Osteoblast (primary cell): ENCODE data around the gene XAF1. TPM values are rescaled to one million over a fixed set of nuclear protein-coding genes. Genes with fewer than 3 reads are reported as not detected.

Source experiments
- DNase-seq: peaks from one replicate; pipeline ENCODE4 v3.0.0; 2011; ENCODE audit warnings: low spot score, mixed read lengths; ENCODE audit not compliant: insufficient read length; ENCODE audit errors: missing footprints
- H2AFZ ChIP-seq: 2 replicates; pipeline ENCODE4 v1.6.0; 2011; ENCODE audit warnings: mild to moderate bottlenecking, low read length
- H3K27ac ChIP-seq: 2 replicates; pipeline ENCODE4 v1.5.1; 2011; ENCODE audit warnings: mild to moderate bottlenecking, low read depth, low read length, moderate library complexity
- H3K27me3 ChIP-seq: 2 replicates; pipeline ENCODE4 v1.6.0; 2012; ENCODE audit warnings: mild to moderate bottlenecking, control low read depth, inconsistent platforms, low read length, moderate library complexity; ENCODE audit not compliant: insufficient read depth
- H3K36me3 ChIP-seq: 2 replicates; pipeline ENCODE4 v1.5.1; 2011; ENCODE audit warnings: mild to moderate bottlenecking, low read length, control low read depth, moderate library complexity; ENCODE audit not compliant: insufficient read depth
- H3K4me1 ChIP-seq: 2 replicates; pipeline ENCODE4 v1.5.1; 2011; ENCODE audit warnings: mild to moderate bottlenecking, low read length, control low read depth, moderate library complexity; ENCODE audit not compliant: insufficient read depth
- H3K4me2 ChIP-seq: 2 replicates; pipeline ENCODE4 v1.6.0; 2011; ENCODE audit warnings: mild to moderate bottlenecking, low read length; ENCODE audit not compliant: insufficient read depth
- H3K4me3 ChIP-seq: fragments of 200-600 bp; sonication (generic); 3 replicates; pipeline ENCODE4 v1.5.1; 2012; ENCODE audit warnings: mild to moderate bottlenecking, low read length, inconsistent platforms; ENCODE audit not compliant: insufficient read depth
- H3K79me2 ChIP-seq: 2 replicates; pipeline ENCODE4 v1.6.0; 2012; ENCODE audit warnings: mild to moderate bottlenecking, low read length, control low read depth, inconsistent platforms; ENCODE audit not compliant: insufficient read depth
- H3K9me3 ChIP-seq: 2 replicates; pipeline ENCODE4 v1.5.1; 2011; ENCODE audit warnings: low read depth, low read length, control low read depth
- H4K20me1 ChIP-seq: 2 replicates; pipeline ENCODE4 v1.6.0; 2012; ENCODE audit warnings: mild to moderate bottlenecking, low read length, control low read depth; ENCODE audit not compliant: insufficient read depth
- total RNA-seq: library from RNA; depleted of rRNA; stranded (reverse); fragments of >200 nt; gene quantifications from 2 replicates; pipeline ENCODE4 v1.2.3, GENCODE V29; 2012
- TF ChIP-seq, protein P1 (sequence below): IDR thresholded peaks from 2 replicates; pipeline ENCODE4 v1.5.1; 2011; ENCODE audit warnings: mild to moderate bottlenecking, low read depth, low read length, moderate library complexity; ENCODE audit errors: extremely low read depth

XAF1 gene
- total RNA-seq, 1 donor = 48.5 TPM

GRCh38 chr17:6748617-6749016 lies 7.2 kb upstream of the XAF1 start:
- no peak overlapping the region for H3K4me2 ChIP-seq
- TF ChIP-seq, protein P1, sequence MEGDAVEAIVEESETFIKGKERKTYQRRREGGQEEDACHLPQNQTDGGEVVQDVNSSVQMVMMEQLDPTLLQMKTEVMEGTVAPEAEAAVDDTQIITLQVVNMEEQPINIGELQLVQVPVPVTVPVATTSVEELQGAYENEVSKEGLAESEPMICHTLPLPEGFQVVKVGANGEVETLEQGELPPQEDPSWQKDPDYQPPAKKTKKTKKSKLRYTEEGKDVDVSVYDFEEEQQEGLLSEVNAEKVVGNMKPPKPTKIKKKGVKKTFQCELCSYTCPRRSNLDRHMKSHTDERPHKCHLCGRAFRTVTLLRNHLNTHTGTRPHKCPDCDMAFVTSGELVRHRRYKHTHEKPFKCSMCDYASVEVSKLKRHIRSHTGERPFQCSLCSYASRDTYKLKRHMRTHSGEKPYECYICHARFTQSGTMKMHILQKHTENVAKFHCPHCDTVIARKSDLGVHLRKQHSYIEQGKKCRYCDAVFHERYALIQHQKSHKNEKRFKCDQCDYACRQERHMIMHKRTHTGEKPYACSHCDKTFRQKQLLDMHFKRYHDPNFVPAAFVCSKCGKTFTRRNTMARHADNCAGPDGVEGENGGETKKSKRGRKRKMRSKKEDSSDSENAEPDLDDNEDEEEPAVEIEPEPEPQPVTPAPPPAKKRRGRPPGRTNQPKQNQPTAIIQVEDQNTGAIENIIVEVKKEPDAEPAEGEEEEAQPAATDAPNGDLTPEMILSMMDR = no peak
- peaks cover 20% of the 10 kb centered on the region for H3K4me1 ChIP-seq
- no peaks in the 10 kb centered on the region for H3K79me2 ChIP-seq
- H3K9me3 ChIP-seq = no peaks in the 10 kb centered on the region
- H3K4me3 ChIP-seq = no peak overlapping the region
- no peak overlapping the region for H3K27ac ChIP-seq
- H3K27me3 ChIP-seq = peaks cover 3% of the 10 kb centered on the region
- no peak overlapping the region for H2AFZ ChIP-seq
- no peaks in the 10 kb centered on the region for H3K36me3 ChIP-seq
- H4K20me1 ChIP-seq = no peaks in the 10 kb centered on the region
- no peak for DNase-seq

GRCh38 chr17:6749519-6749918 lies 6.3 kb upstream of the XAF1 start:
- Histone ChIP-seq H3K36me3 (no peaks in the 10 kb centered on the region), H3K27ac (no peak overlapping the region), H3K79me2 (no peaks in the 10 kb centered on the region), H3K9me3 (no peaks in the 10 kb centered on the region), H3K4me1 (peaks cover 24% of the 10 kb centered on the region), H3K4me3 (no peak overlapping the region), H2AFZ (peak overlapping the region; percentile 25), H3K4me2 (no peak overlapping the region), H4K20me1 (no peaks in the 10 kb centered on the region), H3K27me3 (peaks cover 3% of the 10 kb centered on the region)
- TF ChIP-seq, protein P1 = peak; percentile 28
- DNase-seq = no peak

- H2AFZ ChIP-seq = peak overlapping the region; percentile 75
- TF ChIP-seq, protein P1 = no peak
- H3K79me2 ChIP-seq = no peaks in the 10 kb centered on the region
- DNase-seq = peak; percentile 95
- H3K4me1 ChIP-seq = peaks cover 40% of the 10 kb centered on the region
- peak overlapping the region; percentile 30 for H3K4me3 ChIP-seq
- no peaks in the 10 kb centered on the region for H3K27me3 ChIP-seq
- H3K9me3 ChIP-seq = no peaks in the 10 kb centered on the region
- H3K27ac ChIP-seq = peak overlapping the region; percentile 99
- H3K36me3 ChIP-seq = no peaks in the 10 kb centered on the region
- H4K20me1 ChIP-seq = no peaks in the 10 kb centered on the region
- H3K4me2 ChIP-seq = peak overlapping the region; percentile 75
These were observed 3.6 kb upstream of the XAF1 start for GRCh38 chr17:6752068-6752909.

DNA sequence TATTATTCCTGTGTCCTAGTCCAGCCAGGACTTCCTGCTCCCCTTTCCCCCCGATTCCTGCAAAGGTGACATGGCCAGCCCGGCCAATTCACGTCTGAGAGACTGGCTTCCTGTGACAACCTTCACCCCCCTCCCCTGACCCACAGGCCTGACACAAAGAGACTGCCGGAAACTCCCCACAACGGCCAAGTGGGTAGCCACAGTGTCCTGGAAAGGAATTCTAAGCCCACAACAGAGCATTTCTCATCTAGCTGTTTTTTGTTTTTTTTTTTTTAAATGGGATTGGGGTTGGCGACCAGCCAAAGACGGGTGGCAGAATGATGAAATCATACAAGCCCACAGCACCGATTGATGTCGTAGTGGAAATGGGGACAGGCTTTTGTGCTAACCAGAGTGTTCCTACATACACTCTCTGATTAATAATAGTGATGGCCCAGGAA lies 2.8 kb upstream of the XAF1 start:
- H3K36me3 ChIP-seq = no peaks in the 10 kb centered on the region
- DNase-seq = no peak
- peak overlapping the region; percentile 99 for H3K27ac ChIP-seq
- H3K27me3 ChIP-seq = no peaks in the 10 kb centered on the region
- peak overlapping the region; percentile 30 for H3K4me3 ChIP-seq
- TF ChIP-seq, protein P1 = no peak
- H2AFZ ChIP-seq = peak overlapping the region; percentile 44
- H3K79me2 ChIP-seq = no peaks in the 10 kb centered on the region
- H3K4me2 ChIP-seq = peak overlapping the region; percentile 75
- no peaks in the 10 kb centered on the region for H3K9me3 ChIP-seq
- no peaks in the 10 kb centered on the region for H4K20me1 ChIP-seq
- H3K4me1 ChIP-seq = peaks cover 40% of the 10 kb centered on the region
